ENCODE measurements around the gene TRIM9.

Gene TRIM9

GRCh38 chr14:50955373-50956043, 139.4 kb downstream of the TRIM9 start:
- Histone ChIP-seq H3K79me2 (ENCODE audit: low read length) (no peaks in the 10 kb centered on the region), H3K4me3 (ENCODE audit: low read length) (no peak overlapping the region), H3K9ac (ENCODE audit: low read length) (no peak overlapping the region), H3K4me1 (ENCODE audit: low read length) (no peaks in the 10 kb centered on the region), H3K9me2 (replicated peaks; ENCODE audit: insufficient read depth, low read length) (no peaks in the 10 kb centered on the region), H2AFZ (ENCODE audit: low read length) (no peak overlapping the region), H3F3A (ENCODE audit: insufficient read depth, low read length) (no peaks in the 10 kb centered on the region), H3K27me3 (replicated peaks; ENCODE audit: insufficient read depth, low read length) (no peaks in the 10 kb centered on the region), H4K20me1 (ENCODE audit: insufficient read depth, low read length) (no peaks in the 10 kb centered on the region), H3K4me2 (ENCODE audit: low read depth, low read length) (no peak overlapping the region), H3K27ac (ENCODE audit: low read length) (no peak overlapping the region), H3K36me3 (replicated peaks; ENCODE audit: insufficient read depth, low read length) (no peaks in the 10 kb centered on the region), H3K9me3 (replicated peaks; ENCODE audit: insufficient read depth, low read length) (no peaks in the 10 kb centered on the region)
- no peak for TF ChIP-seq EZH2phosphoT487 (IDR thresholded peaks at IDR 0.05; ENCODE audit: low read length)
- TF ChIP-seq CTCF (IDR thresholded peaks at IDR 0.05; ENCODE audit: low read length): no peak
- TF ChIP-seq EZH2 (optimal IDR thresholded peaks at IDR 0.05; ENCODE audit: low read depth, low read length): no peak
- DNase-seq: no peak

GRCh38 chr14:50954811-50955372, 140.0 kb downstream of the TRIM9 start:
- no peak overlapping the region for H3K4me3 ChIP-seq (ENCODE audit: low read length)
- H3K9me3 ChIP-seq (replicated peaks; ENCODE audit: insufficient read depth, low read length): no peaks in the 10 kb centered on the region
- no peaks in the 10 kb centered on the region for H3K36me3 ChIP-seq (replicated peaks; ENCODE audit: insufficient read depth, low read length)
- H3K79me2 ChIP-seq (ENCODE audit: low read length): no peaks in the 10 kb centered on the region
- H3K27me3 ChIP-seq (replicated peaks; ENCODE audit: insufficient read depth, low read length): no peaks in the 10 kb centered on the region
- H3F3A ChIP-seq (ENCODE audit: insufficient read depth, low read length): no peaks in the 10 kb centered on the region
- no peak overlapping the region for H3K27ac ChIP-seq (ENCODE audit: low read length)
- no peaks in the 10 kb centered on the region for H3K4me1 ChIP-seq (ENCODE audit: low read length)
- H3K9me2 ChIP-seq (replicated peaks; ENCODE audit: insufficient read depth, low read length): no peaks in the 10 kb centered on the region
- TF ChIP-seq EZH2 (optimal IDR thresholded peaks at IDR 0.05; ENCODE audit: low read depth, low read length) (no peak), CTCF (IDR thresholded peaks at IDR 0.05; ENCODE audit: low read length) (peak; percentile 40)
- H4K20me1 ChIP-seq (ENCODE audit: insufficient read depth, low read length): no peaks in the 10 kb centered on the region
- DNase-seq: no peak
- H3K9ac ChIP-seq (ENCODE audit: low read length): no peak overlapping the region
- H3K4me2 ChIP-seq (ENCODE audit: low read depth, low read length): no peak overlapping the region
- no peak overlapping the region for H2AFZ ChIP-seq (ENCODE audit: low read length)

- Histone ChIP-seq H3F3A (ENCODE audit: insufficient read depth, low read length) (no peaks in the 10 kb centered on the region), H3K4me3 (ENCODE audit: low read length) (no peak overlapping the region), H3K9me3 (replicated peaks; ENCODE audit: insufficient read depth, low read length) (no peaks in the 10 kb centered on the region), H3K9ac (ENCODE audit: low read length) (no peak overlapping the region), H3K9me2 (replicated peaks; ENCODE audit: insufficient read depth, low read length) (no peaks in the 10 kb centered on the region), H4K20me1 (ENCODE audit: insufficient read depth, low read length) (no peaks in the 10 kb centered on the region), H3K27ac (ENCODE audit: low read length) (no peak overlapping the region), H3K4me1 (ENCODE audit: low read length) (no peaks in the 10 kb centered on the region), H3K79me2 (ENCODE audit: low read length) (no peaks in the 10 kb centered on the region), H2AFZ (ENCODE audit: low read length) (no peak overlapping the region), H3K36me3 (replicated peaks; ENCODE audit: insufficient read depth, low read length) (no peaks in the 10 kb centered on the region), H3K4me2 (ENCODE audit: low read depth, low read length) (no peak overlapping the region), H3K27me3 (replicated peaks; ENCODE audit: insufficient read depth, low read length) (no peaks in the 10 kb centered on the region)
- DNase-seq: no peak
- no peak for TF ChIP-seq CTCF (IDR thresholded peaks at IDR 0.05; ENCODE audit: low read length)
- TF ChIP-seq EZH2phosphoT487 (IDR thresholded peaks at IDR 0.05; ENCODE audit: low read length): no peak
- TF ChIP-seq EZH2 (optimal IDR thresholded peaks at IDR 0.05; ENCODE audit: low read depth, low read length): no peak
Observed at GRCh38 chr14:50953502-50953901, 141.4 kb downstream of the TRIM9 start.
